Measurements from ENCODE around the gene DIRAS2. TPM values are rescaled to one million over a fixed set of nuclear protein-coding genes. Genes with fewer than 3 reads are reported as not detected.

Gene DIRAS2
- total RNA-seq, 2 donors from 2014 or later: 0.05 TPM; not detected in 1

DNA sequence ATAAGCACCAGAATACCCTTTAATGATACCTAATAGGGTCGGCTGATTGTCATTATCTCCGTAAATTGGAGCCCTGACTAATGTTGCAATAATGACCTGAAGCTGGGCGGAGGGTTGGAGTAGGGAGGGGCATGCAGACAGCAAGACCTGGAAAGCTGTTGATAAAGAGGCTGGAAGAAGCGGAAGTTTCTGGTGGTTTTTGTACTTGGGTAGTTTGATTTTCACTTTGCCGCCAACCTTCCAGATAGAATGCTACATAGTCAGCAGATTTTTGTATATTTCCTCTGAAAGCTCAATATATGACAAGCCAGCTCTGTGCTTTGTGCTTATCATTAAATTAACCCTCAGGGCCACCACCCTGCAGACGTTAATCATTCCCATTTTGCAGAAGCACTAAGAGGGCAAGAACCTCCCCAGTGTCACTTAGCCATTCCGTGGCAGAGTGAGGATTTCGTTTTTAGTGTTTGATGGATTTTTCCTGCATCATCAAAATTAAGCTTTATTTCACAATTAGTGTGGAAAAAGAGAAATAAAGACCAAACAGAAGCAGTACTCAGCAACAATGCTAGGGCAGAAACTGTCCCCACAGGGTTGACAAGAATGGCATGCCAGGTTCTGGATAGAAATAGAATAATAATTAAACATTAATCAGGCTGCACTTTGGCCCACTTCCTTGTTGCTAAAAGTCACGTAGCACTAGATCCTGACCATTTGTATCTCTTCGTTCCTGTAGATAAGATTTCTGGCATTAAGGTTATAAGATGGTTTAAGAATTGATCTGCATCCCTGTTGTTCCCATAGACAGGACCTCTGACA is 34.7 kb downstream of the DIRAS2 start:
- Mint-ChIP-seq H3K27me3 (ENCODE audit: low read depth) (peaks cover 19% of the 10 kb centered on the region), H3K9me3 (no peaks in the 10 kb centered on the region), H3K4me1 (ENCODE audit: low read depth) (no peaks in the 10 kb centered on the region), H3K4me3 (no peak overlapping the region), H3K36me3 (ENCODE audit: insufficient read depth in 2 of 2) (no peaks in the 10 kb centered on the region), H3K27ac (no peak overlapping the region)
- DNase-seq (no peak), ATAC-seq (replicated peaks in 1 of 2) (no peak)

DNA sequence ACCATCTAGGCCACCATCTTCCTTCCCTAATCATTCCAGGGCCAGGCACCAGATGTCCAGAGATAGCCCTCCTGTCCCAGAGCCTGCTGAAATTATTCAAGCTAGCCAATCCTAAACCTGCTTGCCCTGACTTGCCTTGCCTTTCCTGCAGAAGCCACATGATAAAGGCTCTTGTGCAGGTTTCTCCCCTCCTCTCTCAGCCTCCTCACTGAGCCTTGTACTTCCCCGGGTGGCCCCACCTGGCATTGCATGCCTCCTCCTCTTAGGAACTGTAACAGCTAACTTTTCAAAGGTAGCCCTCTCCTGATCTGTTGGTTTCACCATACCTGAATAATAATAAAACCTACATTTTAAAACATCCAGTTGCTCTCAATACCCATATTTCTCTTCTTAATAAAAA is 42.6 kb downstream of the DIRAS2 start:
- Mint-ChIP-seq H3K9me3 (no peaks in the 10 kb centered on the region), H3K36me3 (ENCODE audit: insufficient read depth in 2 of 2) (no peaks in the 10 kb centered on the region), H3K27me3 (ENCODE audit: low read depth) (peaks cover 14% of the 10 kb centered on the region), H3K4me3 (no peak overlapping the region), H3K4me1 (ENCODE audit: low read depth) (no peaks in the 10 kb centered on the region), H3K27ac (no peak overlapping the region)
- ATAC-seq (replicated peaks in 1 of 2): no peak
- DNase-seq: no peak

DNA sequence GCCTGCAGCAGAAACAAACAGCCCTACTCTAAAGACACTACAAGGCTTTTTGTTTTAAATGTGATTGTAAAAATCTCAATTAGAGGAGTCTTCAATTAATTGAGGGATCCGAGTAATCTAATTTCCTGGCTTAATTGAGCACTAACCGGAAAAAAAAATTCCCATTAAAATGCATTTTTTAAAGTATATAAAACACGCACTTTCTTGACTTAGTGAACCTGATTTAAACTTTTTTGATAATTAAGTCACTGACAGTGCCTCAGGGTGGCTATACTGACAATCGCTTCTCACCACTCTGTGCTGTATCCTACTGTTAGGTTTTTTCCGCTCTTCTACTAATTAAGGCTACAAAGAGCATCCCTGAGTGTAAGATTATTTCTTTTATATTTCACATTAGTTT is 44.4 kb downstream of the DIRAS2 start:
- Mint-ChIP-seq H3K27me3 (ENCODE audit: low read depth) (peaks cover 14% of the 10 kb centered on the region), H3K36me3 (ENCODE audit: insufficient read depth in 2 of 2) (no peaks in the 10 kb centered on the region), H3K4me3 (no peak overlapping the region), H3K9me3 (peaks cover 0 to 2% of the 10 kb centered on the region in 2 donors), H3K27ac (no peak overlapping the region), H3K4me1 (ENCODE audit: low read depth) (no peaks in the 10 kb centered on the region)
- DNase-seq: no peak
- ATAC-seq (replicated peaks in 1 of 2): no peak

DNA sequence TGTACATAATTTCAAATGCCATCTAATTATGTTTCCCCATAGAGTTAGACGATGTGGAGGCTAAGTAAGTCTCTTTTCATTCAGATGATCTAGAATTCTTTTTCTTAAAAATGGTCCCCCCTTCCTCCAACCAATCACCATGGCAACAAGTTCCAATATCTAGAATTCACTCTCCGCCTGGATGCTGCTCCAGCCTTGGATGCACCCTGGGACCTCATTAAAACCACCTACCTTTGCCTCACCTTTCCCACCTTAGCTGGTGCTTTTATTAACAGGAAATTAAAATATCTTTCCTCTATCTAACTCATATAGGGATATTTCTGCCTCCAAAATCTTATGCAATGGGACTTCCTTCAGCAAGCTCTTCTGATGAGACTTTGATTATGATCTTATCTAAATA is 49.0 kb downstream of the DIRAS2 start:
- Mint-ChIP-seq H3K27me3 (ENCODE audit: low read depth) (peaks cover 6% of the 10 kb centered on the region), H3K36me3 (ENCODE audit: insufficient read depth in 2 of 2) (no peaks in the 10 kb centered on the region), H3K27ac (no peak overlapping the region), H3K9me3 (peaks cover 0 to 2% of the 10 kb centered on the region in 2 donors), H3K4me1 (ENCODE audit: low read depth) (no peaks in the 10 kb centered on the region), H3K4me3 (no peak overlapping the region)
- DNase-seq: no peak
- ATAC-seq (replicated peaks in 1 of 2): no peak

DNA sequence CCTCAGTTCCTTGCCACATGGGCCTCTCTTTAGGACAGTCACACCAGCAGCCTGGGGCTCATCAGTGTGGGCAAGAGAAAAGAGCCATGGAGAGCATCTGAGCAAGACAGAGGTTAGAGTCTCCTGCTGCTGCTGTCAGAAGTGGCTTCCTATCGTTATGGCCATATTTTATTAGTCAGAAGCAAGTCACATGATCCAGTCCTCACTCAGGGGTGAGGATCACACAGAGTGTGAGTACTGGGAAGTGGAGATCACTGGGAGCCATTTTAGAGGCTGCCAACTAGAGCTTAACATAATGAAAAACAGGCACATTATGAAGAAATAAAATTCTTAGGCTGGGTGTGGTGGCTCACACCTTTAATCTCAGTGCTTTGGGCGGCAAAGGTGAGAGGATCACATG is 62.0 kb downstream of the DIRAS2 start:
- no peak for ATAC-seq (replicated peaks in 1 of 2)
- Mint-ChIP-seq H3K4me3 (no peak overlapping the region), H3K27me3 (ENCODE audit: low read depth) (peaks cover 16% of the 10 kb centered on the region), H3K4me1 (ENCODE audit: low read depth) (no peaks in the 10 kb centered on the region), H3K36me3 (ENCODE audit: insufficient read depth in 2 of 2) (no peaks in the 10 kb centered on the region), H3K27ac (no peak overlapping the region), H3K9me3 (peaks cover 0 to 1% of the 10 kb centered on the region in 2 donors)
- no peak for DNase-seq

DNA sequence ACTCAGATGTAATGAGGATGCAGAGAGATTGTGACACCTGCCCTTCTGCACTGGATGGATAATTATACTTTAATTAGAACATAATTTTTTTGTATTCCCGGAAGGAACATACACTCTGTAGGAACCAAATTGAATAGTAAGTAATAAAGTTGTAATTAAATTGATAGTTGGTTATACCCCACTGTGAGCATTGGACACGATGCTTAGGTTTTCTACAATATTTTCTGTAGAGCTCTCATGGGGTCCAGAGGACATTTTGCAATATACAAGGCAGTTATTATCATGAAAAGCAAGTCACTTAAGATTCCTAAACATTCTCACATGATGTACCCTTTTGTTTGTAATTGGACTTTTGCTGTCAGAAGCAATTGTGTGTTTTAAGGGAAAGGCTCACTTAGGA is 63.4 kb downstream of the DIRAS2 start:
- H3K27me3 Mint-ChIP-seq (ENCODE audit: low read depth): peaks cover 16% of the 10 kb centered on the region
- no peaks in the 10 kb centered on the region for H3K36me3 Mint-ChIP-seq (ENCODE audit: insufficient read depth in 2 of 2)
- no peak overlapping the region for H3K4me3 Mint-ChIP-seq
- ATAC-seq (replicated peaks in 1 of 2): no peak
- no peaks in the 10 kb centered on the region for H3K9me3 Mint-ChIP-seq
- no peak overlapping the region for H3K27ac Mint-ChIP-seq
- no peak for DNase-seq
- H3K4me1 Mint-ChIP-seq (ENCODE audit: low read depth): no peaks in the 10 kb centered on the region

DNA sequence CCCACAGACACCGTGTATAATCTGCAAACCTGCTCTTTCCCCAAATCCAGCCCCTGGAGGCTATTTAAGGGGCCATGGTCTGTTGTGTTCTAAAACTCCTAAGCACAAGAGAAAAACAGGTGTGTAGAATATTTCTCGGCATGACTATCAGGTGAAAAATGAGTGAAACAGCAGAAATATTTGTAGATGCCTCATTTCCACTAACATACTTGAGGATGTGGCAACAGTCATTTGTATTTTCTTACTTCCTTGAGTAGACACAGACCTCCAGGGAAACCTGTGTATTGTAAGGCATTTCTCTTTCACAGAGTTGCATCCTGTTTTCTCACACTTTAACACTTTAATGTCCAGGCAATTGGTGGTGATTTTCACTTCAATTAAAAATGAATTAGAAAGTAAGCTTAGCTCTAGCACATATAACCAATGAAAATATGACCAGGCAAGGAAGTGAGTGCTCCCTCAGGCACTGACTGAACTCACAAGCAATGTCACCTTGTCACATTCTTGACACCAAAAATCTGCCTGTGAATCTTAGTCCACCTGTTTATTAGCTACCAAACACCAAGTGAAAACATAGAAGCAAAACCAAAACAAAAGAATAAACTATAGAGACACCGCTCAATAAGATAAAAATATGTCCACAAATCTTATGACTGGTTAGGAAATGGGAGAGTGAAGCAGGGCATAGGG is 64.4 kb downstream of the DIRAS2 start:
- ATAC-seq (replicated peaks in 1 of 2): no peak
- H3K36me3 Mint-ChIP-seq (ENCODE audit: insufficient read depth in 2 of 2): no peaks in the 10 kb centered on the region
- H3K4me3 Mint-ChIP-seq: no peak overlapping the region
- DNase-seq: no peak
- no peaks in the 10 kb centered on the region for H3K4me1 Mint-ChIP-seq (ENCODE audit: low read depth)
- H3K27me3 Mint-ChIP-seq (ENCODE audit: low read depth): peaks cover 16% of the 10 kb centered on the region
- no peaks in the 10 kb centered on the region for H3K9me3 Mint-ChIP-seq
- H3K27ac Mint-ChIP-seq: no peak overlapping the region

DNA sequence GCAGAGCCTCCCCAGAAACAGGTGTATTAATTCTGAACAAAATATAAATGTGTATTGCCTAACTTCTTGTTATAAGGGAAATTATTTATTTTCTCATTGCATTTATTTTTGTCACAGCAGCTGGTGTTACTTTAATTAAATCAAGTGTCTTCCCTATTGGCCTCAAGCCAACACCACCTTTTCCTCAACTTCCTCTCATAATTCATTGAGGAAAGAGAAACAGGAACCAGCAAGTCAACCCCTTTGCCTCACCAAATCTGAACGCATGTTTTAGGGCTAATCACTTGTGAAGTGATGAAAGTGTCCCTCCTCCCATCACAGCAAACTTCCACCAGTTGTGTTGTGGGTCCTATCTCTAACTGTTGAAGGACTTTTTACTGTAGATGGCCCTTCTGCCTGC is 73.1 kb downstream of the DIRAS2 start:
- DNase-seq (no peak), ATAC-seq (replicated peaks in 1 of 2) (no peak)
- Mint-ChIP-seq H3K4me3 (no peak overlapping the region), H3K27me3 (ENCODE audit: low read depth) (peaks cover 22% of the 10 kb centered on the region), H3K27ac (no peak overlapping the region), H3K36me3 (ENCODE audit: insufficient read depth in 2 of 2) (no peaks in the 10 kb centered on the region), H3K9me3 (peaks cover 0 to 4% of the 10 kb centered on the region in 2 donors), H3K4me1 (ENCODE audit: low read depth) (no peaks in the 10 kb centered on the region)

DNA sequence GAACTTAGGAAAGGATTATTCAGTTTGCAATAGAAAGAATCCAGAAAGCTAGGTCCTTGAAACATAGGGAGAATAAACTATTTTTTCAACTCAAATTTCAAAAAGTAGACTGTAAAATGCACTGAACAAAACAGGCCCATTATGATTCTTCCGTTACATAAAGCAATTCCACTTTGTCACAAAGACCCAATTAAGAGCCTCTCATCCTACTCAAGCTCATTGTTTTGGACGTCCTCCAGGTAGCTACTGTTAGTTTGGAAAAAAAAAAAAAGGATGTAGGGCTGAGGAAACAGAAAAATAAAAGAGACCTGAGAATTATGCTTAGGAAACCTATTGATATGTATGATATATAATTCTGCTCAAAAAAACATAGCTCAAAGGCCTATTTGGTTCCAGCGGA is 74.0 kb downstream of the DIRAS2 start:
- Mint-ChIP-seq H3K27me3 (ENCODE audit: low read depth) (peaks cover 22% of the 10 kb centered on the region), H3K4me1 (ENCODE audit: low read depth) (no peaks in the 10 kb centered on the region), H3K27ac (no peak overlapping the region), H3K36me3 (ENCODE audit: insufficient read depth in 2 of 2) (no peaks in the 10 kb centered on the region), H3K4me3 (no peak overlapping the region), H3K9me3 (peaks cover 0 to 4% of the 10 kb centered on the region in 2 donors)
- ATAC-seq (replicated peaks in 1 of 2) (no peak), DNase-seq (no peak)

DNA sequence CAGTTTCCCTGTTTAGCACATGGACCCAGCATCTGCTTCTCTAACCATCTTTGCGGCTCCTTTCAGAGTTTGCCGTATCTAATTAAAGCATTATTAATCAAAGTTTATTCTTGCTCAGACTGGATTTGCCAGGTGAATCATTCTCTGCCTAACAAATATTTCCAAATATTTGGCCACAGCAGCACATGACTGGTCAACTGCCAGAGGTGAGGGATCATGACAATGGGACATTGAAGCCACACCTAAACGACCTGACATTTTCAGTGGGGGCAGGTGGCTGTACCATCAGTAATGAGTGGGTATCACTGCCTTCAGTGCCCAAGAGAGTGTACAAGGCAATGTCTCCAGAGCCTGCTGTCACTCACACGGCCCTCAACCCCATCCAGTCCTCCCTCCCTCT is 80.4 kb downstream of the DIRAS2 start:
- no peak for ATAC-seq (replicated peaks in 1 of 2)

More for the DNA sequence above, 80.4 kb downstream of the DIRAS2 start:
- Mint-ChIP-seq H3K4me1 (ENCODE audit: low read depth) (no peaks in the 10 kb centered on the region), H3K36me3 (ENCODE audit: insufficient read depth in 2 of 2) (no peaks in the 10 kb centered on the region), H3K9me3 (no peaks in the 10 kb centered on the region), H3K4me3 (no peak overlapping the region), H3K27me3 (ENCODE audit: low read depth) (peaks cover under 1% of the 10 kb centered on the region), H3K27ac (no peak overlapping the region)
- no peak for DNase-seq

Other genes starting within 250 kb of the DIRAS2 start
- gene SYK, start 159.0 kb upstream of the DIRAS2 start, total RNA-seq: under 1 TPM; 0.19 to 0.44 TPM